Measurements from ENCODE around the gene BEGAIN. TPM values are rescaled to one million over a fixed set of nuclear protein-coding genes. Genes with fewer than 3 reads are reported as not detected.

The BEGAIN gene
- total RNA-seq, 2 experiments from 2014 or later, result 0.76 TPM; not detected in 1

DNA sequence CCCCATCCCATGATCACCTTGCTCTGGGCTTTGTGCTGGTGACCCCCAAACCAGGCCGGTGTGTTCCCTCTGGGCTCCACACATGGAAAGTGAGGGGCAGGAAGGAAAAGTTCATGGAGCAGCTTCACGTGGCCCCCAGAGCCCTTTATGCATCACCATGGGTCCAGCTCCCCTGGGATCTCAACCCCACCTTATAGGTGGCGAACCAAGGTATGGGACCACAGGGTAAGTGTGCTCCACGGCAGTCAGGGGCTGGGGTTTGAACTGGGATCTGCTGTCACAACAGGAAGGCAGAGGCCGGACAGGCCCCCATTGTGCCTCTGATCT is 7.4 kb upstream of the BEGAIN start:
- H3K36me3 ChIP-seq (ENCODE audit: insufficient read depth, low read length), result no peaks in the 10 kb centered on the region
- no peaks in the 10 kb centered on the region for H3K9me3 ChIP-seq (ENCODE audit: low read length)
- H3K27ac ChIP-seq (ENCODE audit: low read depth, low read length, poor library complexity, severe bottlenecking), result no peak overlapping the region
- intact Hi-C loops (cut with micrococcal nuclease; ENCODE audit: unreplicated experiment), result no loop called here
- no peaks in the 10 kb centered on the region for H3K4me1 ChIP-seq (ENCODE audit: insufficient read depth, low read length, poor library complexity, severe bottlenecking)
- ChIA-PET CTCF (ENCODE audit: unreplicated experiment) (no interaction called here), POLR2A (no interaction called here)
- no peaks in the 10 kb centered on the region for H3K9me2 ChIP-seq (ENCODE audit: insufficient read depth, low read length)
- DNase-seq (ENCODE audit: low spot score), result no peak
- no peaks in the 10 kb centered on the region for H4K20me1 ChIP-seq (ENCODE audit: insufficient read depth, low read length)
- H2AFZ ChIP-seq (ENCODE audit: low read length), result no peak overlapping the region
- H3K4me3 ChIP-seq (ENCODE audit: low read depth, low read length, poor library complexity, severe bottlenecking), result no peak overlapping the region
- H3K79me2 ChIP-seq (ENCODE audit: insufficient read depth, low read depth, low read length), result no peaks in the 10 kb centered on the region
- no peak for TF ChIP-seq EZH2phosphoT487 (IDR thresholded peaks at IDR 0.05; ENCODE audit: borderline replicate concordance, low read depth, low read length)
- TF ChIP-seq, protein P1, sequence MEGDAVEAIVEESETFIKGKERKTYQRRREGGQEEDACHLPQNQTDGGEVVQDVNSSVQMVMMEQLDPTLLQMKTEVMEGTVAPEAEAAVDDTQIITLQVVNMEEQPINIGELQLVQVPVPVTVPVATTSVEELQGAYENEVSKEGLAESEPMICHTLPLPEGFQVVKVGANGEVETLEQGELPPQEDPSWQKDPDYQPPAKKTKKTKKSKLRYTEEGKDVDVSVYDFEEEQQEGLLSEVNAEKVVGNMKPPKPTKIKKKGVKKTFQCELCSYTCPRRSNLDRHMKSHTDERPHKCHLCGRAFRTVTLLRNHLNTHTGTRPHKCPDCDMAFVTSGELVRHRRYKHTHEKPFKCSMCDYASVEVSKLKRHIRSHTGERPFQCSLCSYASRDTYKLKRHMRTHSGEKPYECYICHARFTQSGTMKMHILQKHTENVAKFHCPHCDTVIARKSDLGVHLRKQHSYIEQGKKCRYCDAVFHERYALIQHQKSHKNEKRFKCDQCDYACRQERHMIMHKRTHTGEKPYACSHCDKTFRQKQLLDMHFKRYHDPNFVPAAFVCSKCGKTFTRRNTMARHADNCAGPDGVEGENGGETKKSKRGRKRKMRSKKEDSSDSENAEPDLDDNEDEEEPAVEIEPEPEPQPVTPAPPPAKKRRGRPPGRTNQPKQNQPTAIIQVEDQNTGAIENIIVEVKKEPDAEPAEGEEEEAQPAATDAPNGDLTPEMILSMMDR (conservative IDR thresholded peaks at IDR 0.05; ENCODE audit: low read length), result no peak
- H3K4me2 ChIP-seq (ENCODE audit: low read length), result no peak overlapping the region
- no TSS peak for BruUV-seq (replicated peaks)

DNA sequence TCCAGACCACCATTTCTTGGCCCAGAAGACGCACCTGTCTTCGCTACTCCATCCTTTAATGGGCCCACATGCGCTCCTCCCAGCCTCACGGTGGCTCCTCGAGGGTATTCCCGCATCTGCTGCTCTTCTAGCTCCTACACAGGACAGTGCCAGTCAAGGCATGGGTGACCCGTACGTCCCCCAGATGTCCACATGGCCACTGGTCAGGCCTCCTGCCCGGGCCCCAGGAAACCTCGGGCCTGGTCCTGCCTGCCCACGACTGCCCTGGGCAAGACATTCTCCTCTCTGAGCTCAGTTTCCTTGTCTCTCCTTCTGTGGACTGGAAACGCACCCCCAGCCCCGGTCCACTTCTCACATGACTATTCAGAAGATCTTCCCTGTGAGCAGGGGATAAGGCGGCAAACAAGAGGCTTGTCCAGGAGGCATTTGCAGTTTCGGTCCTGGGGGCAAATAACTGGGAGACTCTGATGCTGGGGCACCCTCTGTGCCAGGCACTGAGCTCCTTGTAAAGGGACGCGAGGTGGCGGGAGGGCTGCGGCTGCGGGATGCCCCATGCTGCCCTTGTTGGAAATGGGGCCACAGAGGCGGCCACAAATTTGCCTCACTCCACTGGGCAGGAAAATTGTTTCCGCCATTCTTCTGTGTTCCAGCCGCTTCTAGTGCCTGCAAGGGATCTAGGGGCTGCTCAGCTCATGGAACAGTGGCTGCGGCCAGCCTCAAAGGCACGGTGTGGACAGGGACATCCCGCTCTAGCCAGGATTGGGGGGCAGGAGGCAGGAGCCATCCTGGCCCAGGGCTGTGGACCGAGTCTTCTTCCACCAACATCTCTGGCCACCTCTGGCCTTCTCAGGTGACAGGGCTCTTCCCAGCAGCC is 6.8 kb upstream of the BEGAIN start:
- no peak overlapping the region for H3K4me3 ChIP-seq (ENCODE audit: low read depth, low read length, poor library complexity, severe bottlenecking)
- DNase-seq (ENCODE audit: low spot score), result no peak
- H2AFZ ChIP-seq (ENCODE audit: low read length), result no peak overlapping the region
- no TSS peak for BruUV-seq (replicated peaks)
- TF ChIP-seq, protein P1 (conservative IDR thresholded peaks at IDR 0.05; ENCODE audit: low read length), result no peak
- no peak for TF ChIP-seq EZH2phosphoT487 (IDR thresholded peaks at IDR 0.05; ENCODE audit: borderline replicate concordance, low read depth, low read length)
- ChIA-PET POLR2A (no interaction called here), CTCF (ENCODE audit: unreplicated experiment) (no interaction called here)
- no peaks in the 10 kb centered on the region for H3K9me2 ChIP-seq (ENCODE audit: insufficient read depth, low read length)
- no peaks in the 10 kb centered on the region for H3K9me3 ChIP-seq (ENCODE audit: low read length)
- H3K36me3 ChIP-seq (ENCODE audit: insufficient read depth, low read length), result no peaks in the 10 kb centered on the region
- no peak overlapping the region for H3K4me2 ChIP-seq (ENCODE audit: low read length)
- no peaks in the 10 kb centered on the region for H3K79me2 ChIP-seq (ENCODE audit: insufficient read depth, low read depth, low read length)
- no peak overlapping the region for H3K27ac ChIP-seq (ENCODE audit: low read depth, low read length, poor library complexity, severe bottlenecking)
- no peaks in the 10 kb centered on the region for H4K20me1 ChIP-seq (ENCODE audit: insufficient read depth, low read length)
- intact Hi-C loops (cut with micrococcal nuclease; ENCODE audit: unreplicated experiment), result no loop called here
- H3K4me1 ChIP-seq (ENCODE audit: insufficient read depth, low read length, poor library complexity, severe bottlenecking), result no peaks in the 10 kb centered on the region

GRCh38 chr14:100592972-100593371 is 5.8 kb upstream of the BEGAIN start:
- H3K4me3 ChIP-seq (ENCODE audit: low read depth, low read length, poor library complexity, severe bottlenecking), result no peak overlapping the region
- H3K27ac ChIP-seq (ENCODE audit: low read depth, low read length, poor library complexity, severe bottlenecking), result no peak overlapping the region
- H3K79me2 ChIP-seq (ENCODE audit: insufficient read depth, low read depth, low read length), result no peaks in the 10 kb centered on the region
- H4K20me1 ChIP-seq (ENCODE audit: insufficient read depth, low read length), result no peaks in the 10 kb centered on the region
- TF ChIP-seq EZH2phosphoT487 (IDR thresholded peaks at IDR 0.05; ENCODE audit: borderline replicate concordance, low read depth, low read length), result no peak
- TF ChIP-seq, protein P1 (conservative IDR thresholded peaks at IDR 0.05; ENCODE audit: low read length), result no peak
- H3K4me1 ChIP-seq (ENCODE audit: insufficient read depth, low read length, poor library complexity, severe bottlenecking), result no peaks in the 10 kb centered on the region
- POLR2A ChIA-PET, result no interaction called here
- no peak for DNase-seq (ENCODE audit: low spot score)
- intact Hi-C loops (cut with micrococcal nuclease; ENCODE audit: unreplicated experiment), result no loop called here
- no peaks in the 10 kb centered on the region for H3K9me2 ChIP-seq (ENCODE audit: insufficient read depth, low read length)
- H3K36me3 ChIP-seq (ENCODE audit: insufficient read depth, low read length), result no peaks in the 10 kb centered on the region
- H3K4me2 ChIP-seq (ENCODE audit: low read length), result no peak overlapping the region
- no TSS peak for BruUV-seq (replicated peaks)
- CTCF ChIA-PET (ENCODE audit: unreplicated experiment), result no interaction called here
- H3K9me3 ChIP-seq (ENCODE audit: low read length), result no peaks in the 10 kb centered on the region
- no peak overlapping the region for H2AFZ ChIP-seq (ENCODE audit: low read length)
